H54 (cell line): ENCODE measurements around the gene C22orf23.
"Not testable (repeated sequence)": the region's sequence is repeated elsewhere in the genome, so short reads cannot be mapped to it uniquely, and the experiment has no call there.

Experiments used
- DNase-seq: peaks from one replicate; pipeline ENCODE4 v3.0.0; 2011; ENCODE audit warnings: low spot score, mixed read lengths; ENCODE audit not compliant: insufficient read length
- FAIRE-seq: peaks from 3 replicates; lab custom pipeline; 2011; peaks lifted over from hg19 to GRCh38; lab: Jason Lieb, UNC
- POLR2A ChIP-seq: IDR thresholded peaks from 2 replicates; pipeline ENCODE4 v1.6.1; 2011; ENCODE audit warnings: low read depth, mild to moderate bottlenecking, low read length

The C22orf23 gene

GRCh38 chr22:37989146-37990045 lies 36.0 kb upstream of the C22orf23 start:
- no peak for TF ChIP-seq POLR2A
- FAIRE-seq (no peak), DNase-seq (no peak)

GRCh38 chr22:37986371-37986770 lies 33.0 kb upstream of the C22orf23 start:
- DNase-seq: no peak
- TF ChIP-seq POLR2A: no peak
- no peak for FAIRE-seq

DNA sequence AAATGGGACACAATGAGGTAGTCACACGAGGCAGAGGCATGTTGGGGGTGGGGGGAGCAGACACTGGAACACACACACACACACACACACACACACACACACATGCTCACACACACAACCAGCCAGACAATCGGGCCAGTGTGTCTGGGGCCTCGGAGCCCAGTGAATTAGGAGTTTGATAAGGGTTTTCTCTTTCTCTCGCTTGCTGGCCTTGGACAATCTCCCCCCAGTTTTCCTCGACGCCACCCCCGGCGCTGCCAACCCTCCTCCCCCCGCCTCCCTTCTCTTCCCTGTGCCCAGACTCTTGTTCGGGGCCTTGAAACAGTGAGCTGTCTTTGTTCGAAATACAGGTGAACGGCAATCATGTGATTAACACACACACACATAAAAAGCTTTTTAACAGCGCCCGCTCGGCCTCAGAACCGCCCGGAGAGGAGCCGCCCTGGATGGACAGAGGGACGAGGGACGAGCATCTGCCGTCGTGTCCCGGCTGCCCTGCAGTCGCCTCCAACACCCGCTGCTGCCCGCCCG lies 32.4 kb upstream of the C22orf23 start:
- FAIRE-seq (no peak), DNase-seq (no peak)
- no peak for TF ChIP-seq POLR2A

- TF ChIP-seq POLR2A: no peak
- FAIRE-seq (no peak), DNase-seq (no peak)
Observed at GRCh38 chr22:37985050-37985585, 31.7 kb upstream of the C22orf23 start.

DNA sequence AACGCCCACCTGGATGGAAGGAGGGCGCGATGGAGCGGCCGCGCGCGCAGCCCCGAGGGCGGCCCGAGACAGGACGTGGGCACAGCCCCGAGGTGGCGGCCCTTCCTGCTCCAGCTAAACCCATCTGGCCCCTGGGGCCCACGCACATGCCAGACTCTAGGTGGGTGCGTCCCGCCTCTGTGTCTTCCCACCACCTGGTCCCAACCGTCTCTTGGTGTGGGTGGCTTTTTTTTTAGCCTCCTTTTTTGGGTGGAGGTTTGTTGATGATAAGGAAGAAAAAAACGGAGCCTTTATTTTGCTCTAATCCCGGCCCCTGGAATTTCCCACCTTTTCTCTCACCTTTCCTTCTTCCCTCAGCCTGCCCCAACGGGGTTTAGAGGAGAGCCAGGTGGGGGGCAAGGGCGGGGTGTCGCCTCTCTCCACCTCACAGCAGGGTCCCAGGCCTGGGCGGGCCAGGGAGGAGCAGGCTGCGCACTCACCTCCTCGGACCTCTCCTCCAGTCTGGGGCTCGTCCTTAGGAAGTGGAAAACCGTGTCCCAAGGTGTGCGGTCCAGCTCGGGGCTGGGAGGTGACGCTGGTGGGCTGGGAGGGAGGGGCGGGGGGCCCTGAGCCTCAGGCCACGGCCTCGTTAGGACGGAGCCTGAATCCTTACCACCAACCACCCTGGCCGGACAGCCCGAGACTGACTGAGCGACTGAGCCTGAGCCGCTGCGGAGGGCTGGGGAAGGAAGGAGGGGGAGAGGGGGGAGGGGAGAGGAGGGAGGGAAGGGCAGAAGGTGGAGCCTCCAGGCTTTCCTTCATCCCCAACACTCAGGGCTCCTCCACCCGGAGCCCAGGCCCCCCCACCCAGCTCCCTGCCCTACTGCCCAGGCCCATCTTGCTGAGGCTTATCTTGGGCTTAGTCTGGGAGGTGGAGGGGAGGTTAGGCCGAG lies 30.7 kb upstream of the C22orf23 start, which contains the start of gene SOX10:
TSS of gene SOX10 (minus strand) at position 696 of the 932 bp plus-strand sequence. CDS start 771 bp downstream, outside the sequence.
- no peak for FAIRE-seq
- DNase-seq: no peak
- no peak for TF ChIP-seq POLR2A

DNA sequence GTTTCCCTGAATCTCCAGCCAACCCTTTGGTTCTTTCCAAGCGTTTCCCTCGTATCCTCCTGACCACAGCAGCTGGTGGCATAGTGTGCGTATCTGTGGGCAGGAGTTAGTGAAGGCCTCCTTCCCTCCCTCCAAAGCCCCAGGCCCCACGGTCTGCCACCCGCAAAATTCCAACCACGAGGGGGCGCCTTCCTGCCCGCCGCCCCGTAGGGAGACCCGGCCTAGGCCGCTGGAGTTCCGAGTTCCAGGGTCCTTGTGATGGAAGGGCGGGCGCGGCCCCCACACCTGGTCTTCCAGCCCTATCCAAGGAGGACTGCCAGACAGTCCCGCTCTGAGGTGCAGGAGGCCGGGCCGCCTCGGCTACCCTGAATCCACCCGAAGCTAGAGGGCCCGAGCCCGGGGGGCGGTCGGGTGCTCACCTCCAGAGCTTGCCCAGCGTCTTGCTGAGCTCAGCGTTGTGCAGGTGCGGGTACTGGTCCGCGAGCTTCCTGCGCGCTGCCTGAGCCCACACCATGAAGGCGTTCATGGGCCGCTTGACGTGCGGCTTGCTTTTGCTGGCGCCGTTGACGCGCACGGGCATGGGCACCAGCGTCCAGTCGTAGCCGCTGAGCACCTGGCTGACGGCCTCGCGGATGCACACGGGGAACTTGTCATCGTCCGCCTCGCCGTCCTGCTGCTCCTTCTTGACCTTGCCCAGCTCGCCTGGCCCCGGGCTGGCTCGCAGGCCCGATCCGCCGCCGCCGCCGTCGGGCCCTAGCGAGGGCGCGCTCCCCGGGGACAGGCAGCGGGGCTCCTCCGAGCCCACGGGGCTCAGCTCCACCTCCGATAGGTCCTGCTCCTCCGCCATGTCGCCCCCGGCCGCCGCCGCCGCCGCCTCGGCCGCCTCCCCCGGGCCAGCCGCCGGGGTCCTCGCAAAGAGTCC lies 29.8 kb upstream of the C22orf23 start:
- no peak for DNase-seq
- FAIRE-seq: no peak
- no peak for TF ChIP-seq POLR2A

GRCh38 chr22:37982151-37982785 lies 28.9 kb upstream of the C22orf23 start:
- FAIRE-seq: no peak
- no peak for DNase-seq
- TF ChIP-seq POLR2A: no peak

GRCh38 chr22:37981282-37982011 lies 28.0 kb upstream of the C22orf23 start:
- TF ChIP-seq POLR2A: no peak
- FAIRE-seq (no peak), DNase-seq (no peak)

DNA sequence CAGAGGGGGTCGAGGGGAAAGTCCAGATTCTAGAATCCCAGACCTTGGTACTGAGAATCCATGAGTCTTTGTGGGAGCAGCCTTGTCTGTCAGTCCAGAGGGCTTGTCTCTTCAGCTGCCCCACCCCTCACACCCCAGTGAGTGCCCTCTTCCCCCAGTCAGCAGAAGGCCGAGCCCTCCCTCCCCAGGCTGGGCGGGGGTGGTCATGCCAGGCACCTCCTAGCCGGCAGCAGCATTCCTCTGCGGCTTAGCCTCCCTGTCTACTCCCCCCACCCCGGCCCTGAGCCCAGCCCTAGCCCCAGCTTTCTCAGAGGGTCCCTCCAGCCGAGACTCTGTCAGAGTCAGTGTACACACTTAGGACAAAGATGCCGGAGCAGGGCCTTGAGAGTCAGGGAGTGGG lies 26.4 kb upstream of the C22orf23 start:
- DNase-seq (no peak), FAIRE-seq (no peak)
- no peak for TF ChIP-seq POLR2A

DNA sequence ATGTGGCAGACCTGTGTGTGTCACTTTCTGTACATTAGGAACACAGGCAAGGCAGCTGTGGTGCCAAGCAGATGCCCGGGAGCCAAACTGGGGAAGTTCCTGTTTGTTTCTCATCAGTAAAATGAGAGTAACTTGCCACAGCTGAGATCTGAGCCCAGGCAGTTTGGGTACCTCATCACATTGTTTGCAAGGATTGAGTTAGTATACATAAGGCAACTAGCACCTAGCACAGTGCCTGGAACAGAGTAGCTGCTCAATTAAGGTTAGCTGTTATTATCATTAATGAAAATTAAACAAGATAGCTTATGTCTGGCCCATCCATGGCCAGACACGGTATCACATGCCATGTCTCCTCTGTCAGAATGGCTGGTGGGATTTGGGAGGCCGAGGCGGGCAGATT lies 23.1 kb upstream of the C22orf23 start:
- TF ChIP-seq POLR2A: no peak
- FAIRE-seq (no peak), DNase-seq (no peak)

DNA sequence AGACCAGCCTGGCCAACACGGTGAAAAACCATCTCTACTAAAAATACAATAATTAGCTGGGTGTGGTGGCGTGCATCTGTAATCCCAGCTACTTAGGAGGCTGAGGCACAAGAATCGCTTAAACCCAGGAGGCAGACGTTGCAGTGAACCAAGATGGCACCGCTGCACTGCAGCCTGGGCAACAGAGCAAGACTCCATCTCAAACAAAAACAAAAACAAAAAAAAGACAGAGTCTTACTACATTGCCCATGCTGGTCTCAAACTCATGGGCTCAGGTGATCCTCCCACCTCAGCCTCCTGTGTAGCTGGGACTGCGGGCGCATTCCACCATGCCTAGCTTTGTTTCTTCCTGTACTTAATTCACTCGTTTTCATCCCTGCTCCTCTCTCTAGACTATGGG lies 22.6 kb upstream of the C22orf23 start:
- FAIRE-seq: not testable (repeated sequence)

GRCh38 chr22:37975153-37975552 lies 21.8 kb upstream of the C22orf23 start:
- no peak for DNase-seq
- no peak for FAIRE-seq
- no peak for TF ChIP-seq POLR2A

More for the DNA sequence above, 22.6 kb upstream of the C22orf23 start:
- DNase-seq: not testable (repeated sequence)
